OCI-M2 (cell line): ENCODE results near the gene PHYH.
"Not testable (repeated sequence)": the region's sequence is repeated elsewhere in the genome, so short reads cannot be mapped to it uniquely, and the experiment has no call there.

ENCODE experiments used
- DNase-seq: peaks from one replicate; lab custom pipeline; 2025; ENCODE audit not compliant: unreplicated experiment; lab: John Stamatoyannopoulos, UW

PHYH gene

DNA sequence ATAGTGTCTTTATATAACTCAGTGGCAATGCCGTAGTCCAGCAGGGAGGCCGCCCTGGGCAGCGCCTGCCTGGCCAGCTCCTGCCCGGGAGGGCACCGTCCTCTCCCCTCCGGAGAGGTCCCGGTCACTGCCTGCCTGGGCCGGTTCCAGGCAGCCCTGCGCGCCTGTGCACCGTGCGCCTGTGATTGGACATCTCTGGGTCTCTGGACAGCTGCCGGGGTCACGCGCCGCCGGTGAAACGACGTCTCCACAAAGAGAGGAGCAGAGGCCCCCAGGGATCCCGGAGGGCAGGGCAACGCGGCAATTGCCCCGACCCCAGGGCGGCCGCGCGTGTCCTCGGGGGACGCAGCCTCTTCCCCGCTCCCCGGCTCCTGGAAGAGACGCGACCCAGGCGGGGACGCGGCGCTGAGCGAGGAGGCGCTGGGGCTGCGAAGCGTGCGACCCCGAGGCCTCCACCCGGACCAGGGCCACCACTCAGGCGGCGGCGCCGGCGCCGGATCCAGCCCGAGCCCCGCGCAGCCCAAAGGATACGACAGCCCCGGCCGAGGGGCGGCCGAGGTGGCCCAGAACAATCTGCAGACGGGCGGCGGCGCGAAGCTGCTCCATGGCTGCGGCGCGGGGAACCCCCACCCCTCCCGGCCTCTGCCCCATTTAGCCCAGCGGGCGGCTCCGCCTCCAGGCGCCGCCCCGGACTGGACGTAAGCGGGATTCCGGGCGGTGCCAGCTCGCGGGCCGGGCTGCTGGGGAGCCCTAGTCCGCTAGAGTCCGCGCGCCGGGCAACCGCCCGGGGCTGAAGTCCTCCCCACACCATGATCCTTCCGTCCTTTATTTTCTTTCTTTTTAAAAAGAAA lies at the start of gene PHYH:
Gene PHYH, minus strand, starts transcription at position 628 of the 851 bp plus-strand sequence. Its CDS starts 22 bp downstream, at position 606.
- DNase-seq: peak; percentile 1

DNA sequence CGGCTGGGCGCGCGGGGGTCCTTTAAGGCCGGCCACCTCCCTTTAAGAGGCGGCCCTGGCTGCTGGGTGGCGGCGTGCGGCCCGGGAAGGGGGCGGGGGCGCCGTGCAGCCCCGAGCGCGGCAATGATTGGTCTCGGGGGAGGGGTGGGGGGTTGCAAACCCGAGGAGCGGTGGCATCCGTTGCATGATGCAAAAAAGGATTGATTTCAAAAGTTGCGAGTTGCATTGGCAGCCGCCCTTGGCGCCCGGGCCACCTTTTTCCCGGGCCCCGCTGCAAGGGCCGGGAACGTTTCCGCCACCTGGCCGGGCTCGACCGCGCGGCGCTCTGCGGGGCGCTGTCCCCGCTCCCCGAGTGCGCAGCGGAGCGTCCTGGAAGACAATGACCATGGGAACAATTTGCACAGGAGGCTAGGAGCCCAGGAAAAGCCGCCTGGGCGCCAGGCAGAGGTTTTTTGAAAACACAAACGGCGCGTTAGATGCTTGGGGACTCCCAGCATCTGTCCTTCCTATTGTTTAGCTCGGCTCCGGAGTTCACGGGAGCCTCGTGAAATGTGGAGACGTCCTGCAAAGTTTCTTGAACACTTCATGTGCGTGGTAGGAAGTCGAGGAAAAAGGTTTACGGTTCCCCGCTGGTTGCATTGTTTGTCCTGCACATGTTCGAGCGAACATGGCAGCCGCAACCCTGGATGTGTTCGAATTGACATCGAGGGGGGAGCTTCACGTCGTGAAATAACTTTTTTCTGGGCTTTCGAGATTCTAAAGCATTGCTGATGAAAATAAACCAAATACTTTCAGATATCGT lies 48.6 kb upstream of the PHYH start, which contains the start of gene SEPHS1:
Gene SEPHS1, minus strand, starts transcription at position 78 of the 802 bp plus-strand sequence. CDS start 3,343 bp downstream, outside the sequence.
- no peak for DNase-seq

DNA sequence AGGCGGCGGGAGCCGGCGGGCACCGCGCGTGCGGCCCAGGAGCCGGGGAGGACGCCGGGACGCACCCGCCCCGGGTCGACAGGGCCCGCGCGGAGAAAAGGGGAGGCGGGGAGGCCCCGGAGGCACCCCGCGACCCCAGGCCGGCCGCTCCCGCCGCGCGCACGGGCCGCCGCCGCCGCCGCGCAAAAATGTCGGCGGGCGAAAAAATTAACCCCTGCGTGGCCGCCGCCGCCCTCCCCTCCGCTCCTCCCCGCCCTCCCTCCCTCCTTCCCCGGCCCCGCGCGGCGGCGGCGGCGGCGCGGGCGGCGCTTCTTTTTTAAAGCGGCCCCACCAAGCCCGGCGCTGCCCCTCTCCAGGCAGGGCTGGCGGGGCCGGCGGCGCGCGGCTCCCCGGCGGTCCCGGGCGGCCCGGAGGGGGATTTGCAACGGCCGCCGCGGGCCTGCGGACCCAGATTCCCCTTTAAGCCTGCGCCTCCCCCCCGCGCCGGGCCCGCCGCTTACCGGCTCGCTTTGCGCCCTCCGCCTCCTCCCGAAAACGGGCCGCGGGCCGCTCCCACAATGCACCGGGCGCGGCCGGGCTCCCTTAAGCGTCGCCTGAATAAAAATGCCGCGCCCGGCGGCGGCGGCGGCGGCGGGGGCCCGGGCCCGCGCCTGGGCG lies 47.8 kb upstream of the PHYH start:
- DNase-seq: no peak

DNA sequence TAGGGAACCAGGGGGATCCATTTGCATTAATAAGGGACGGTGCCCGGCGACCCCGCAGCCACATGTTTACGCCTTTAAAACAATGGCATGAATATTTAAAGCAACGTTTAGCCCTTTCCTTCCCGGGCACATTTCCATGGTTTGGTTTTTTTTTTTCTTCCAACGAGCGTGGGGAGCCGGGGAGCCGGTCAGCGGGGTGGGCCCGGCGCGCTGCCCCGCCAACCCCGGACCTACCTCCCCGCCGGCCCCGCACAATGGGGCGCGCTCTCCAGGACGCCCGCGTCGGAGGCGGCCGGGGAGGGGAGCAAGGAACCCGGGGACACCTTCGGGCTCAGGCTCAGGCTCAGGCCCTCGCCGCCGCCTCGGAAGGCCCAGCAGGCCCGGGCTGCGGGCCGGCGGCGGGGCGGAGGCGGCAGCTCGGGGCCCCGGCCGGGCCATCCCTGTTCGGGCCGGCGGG lies 47.2 kb upstream of the PHYH start:
- no peak for DNase-seq

DNA sequence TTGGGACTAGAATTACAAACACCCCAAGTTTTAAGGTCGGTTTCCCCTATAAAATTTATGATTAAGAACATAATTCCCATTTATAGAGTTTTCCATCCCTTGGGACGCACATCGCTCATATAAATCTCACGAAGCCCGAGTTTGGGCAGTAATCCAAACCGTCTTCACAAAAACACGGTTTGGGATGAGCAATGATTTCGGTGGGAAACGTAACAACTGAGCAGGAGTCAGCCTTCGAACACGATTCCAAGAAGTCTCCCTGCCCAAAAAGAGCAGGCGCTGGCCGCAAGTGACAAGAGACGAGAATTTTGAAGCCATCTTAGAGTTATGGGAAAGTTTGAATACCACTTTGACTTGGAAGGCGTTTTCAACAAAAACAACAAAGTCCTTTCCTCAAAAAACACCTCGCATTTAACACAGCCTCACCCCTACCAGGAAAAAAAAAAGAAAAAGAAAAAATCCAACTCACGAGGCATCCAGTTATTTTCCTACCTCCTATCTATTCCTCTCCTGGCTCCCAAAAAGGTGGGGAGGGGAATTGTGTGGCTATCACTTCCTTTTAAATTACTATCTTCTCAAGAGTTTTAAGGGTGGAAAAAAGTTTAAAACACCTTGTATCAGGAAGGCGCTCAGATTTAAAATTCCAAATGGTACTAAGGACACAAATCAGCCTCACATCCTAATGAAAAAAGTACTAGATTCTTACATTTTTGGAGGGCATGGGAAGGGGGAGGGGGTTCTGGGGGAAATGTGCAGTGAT lies 46.6 kb upstream of the PHYH start:
- DNase-seq: no peak

DNA sequence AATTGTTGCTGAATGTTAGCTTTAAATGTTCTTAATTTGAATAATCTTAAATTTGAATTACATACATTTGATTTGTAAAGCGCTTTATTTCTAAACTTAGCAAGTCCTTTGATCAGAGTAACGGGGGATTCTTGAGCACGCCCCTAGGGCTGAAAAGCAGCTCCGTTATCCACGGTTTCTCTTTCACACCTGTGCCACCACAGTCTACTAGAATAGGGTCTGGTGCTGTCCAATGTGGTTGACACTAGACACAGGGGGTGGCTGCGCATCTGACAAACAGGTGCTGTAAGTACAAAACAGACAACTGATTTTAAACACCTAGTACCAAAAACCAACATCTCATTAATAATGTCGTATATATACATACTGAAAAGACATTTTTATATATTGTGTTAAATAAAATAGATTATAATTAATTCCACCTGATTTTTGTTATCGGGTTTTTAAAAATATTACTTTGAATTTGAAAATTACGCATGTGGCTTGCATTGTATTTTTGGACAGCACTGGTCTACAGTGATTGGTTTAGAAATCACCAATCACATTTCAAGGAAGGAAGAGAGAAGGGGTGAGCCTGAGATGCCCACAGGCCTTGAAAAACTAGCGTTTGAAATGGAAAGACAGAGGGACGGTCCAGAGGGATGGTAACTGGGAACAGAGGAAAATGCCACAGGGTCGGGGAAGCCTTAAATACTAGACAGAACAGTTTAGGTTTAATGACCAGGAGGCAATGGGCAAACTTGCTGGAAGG lies 40.9 kb upstream of the PHYH start:
- no peak for DNase-seq

DNA sequence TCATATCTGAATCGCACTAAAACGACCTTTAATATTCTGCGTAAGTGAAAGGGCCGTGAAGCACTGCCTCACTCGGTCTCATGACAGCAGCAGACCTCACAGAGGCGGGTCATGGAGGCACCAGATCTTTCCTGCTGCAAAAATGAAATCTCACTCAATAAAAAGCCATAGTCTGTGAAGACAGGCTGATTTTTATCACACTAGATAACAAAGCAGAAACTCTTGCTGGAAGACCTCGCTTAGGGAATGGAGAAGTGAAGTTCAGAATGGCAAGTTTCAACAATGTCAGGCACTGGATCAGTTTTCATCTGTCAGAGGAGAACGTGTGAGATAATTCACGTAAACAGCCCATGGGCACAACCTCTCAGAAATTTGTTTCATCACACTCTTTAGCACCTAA lies 40.2 kb upstream of the PHYH start:
- no peak for DNase-seq

DNA sequence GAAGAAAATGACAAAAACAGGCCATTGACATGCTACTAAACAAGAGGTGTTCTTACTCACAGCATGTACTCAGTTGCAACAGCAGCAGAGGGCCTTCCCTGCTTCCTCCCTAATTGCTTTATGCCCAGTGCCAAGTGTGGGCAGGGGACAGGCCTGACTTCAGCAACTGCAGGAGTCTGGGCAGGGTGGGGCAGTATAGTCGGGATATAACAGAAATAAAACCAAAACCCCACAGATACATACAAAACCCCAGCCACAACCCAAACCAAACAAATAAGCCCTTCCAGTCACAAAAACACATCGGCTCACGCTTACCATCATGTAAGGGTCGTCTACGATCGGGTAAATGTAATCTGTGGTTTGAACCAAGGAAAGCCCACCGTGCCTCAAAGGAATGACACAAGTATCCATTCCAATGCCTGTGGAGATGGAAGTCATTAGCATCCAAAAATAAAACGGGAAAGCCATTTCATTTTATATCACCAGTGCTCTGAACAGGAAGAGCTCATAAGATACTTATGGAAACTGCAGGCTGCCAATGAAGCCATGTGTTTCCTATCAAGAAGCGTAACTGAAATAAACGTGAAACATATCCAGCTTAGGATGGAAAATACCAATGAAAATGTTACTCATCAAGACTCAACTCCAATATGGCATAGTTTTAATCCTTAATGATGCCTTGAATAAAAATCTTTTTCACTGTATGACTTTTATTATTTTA lies 38.7 kb upstream of the PHYH start:
- DNase-seq: no peak

DNA sequence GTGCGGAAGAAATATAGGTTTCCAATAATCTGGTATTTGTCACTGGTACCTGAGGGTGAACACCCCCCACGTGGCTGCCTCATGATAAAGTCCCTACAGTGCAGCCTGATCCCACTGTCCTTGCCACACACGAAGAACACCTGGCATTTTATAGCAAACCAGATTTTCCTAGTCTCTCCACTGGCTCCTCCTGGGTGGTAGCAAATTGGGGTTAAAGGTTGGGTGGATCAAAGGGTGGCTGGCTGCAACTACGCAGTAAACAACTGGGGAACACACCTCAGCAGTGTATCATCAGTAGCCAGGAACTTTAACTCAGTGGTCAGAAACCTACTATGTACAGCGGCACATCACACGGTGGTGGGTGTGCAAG lies 37.9 kb upstream of the PHYH start:
- no peak for DNase-seq

DNA sequence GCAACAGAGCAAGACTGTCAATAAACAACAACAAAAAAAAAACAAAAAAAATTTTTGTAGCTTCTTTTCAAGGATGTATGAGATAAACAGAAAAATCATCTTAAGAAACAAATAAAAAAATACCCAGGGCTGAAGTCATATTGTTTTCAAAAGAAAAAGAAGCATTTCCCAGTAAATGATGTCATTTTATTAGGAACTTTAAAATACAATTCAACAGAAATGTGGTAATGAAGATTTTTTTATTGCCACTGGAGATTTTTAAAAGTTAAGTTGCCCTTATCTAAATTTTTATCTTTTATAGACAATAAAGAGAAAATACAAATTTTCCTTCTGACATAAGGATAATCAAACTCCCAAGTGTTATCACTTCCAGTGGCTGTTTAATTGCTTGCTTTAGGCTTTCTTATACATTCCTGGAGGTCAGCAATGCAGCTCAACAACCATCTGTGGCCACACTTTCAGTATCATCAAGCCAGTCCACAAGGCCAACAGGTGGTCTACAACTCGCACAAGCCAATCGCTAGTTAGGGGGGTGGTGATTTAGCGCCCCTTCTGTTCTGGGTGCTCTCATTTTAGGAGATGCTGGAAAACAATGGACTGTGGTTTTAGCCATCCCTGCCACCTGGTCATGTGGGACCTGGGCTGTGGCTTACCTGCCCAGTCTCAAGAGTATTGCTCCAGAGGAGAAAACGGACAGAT lies 37.4 kb upstream of the PHYH start:
- no peak for DNase-seq

DNA sequence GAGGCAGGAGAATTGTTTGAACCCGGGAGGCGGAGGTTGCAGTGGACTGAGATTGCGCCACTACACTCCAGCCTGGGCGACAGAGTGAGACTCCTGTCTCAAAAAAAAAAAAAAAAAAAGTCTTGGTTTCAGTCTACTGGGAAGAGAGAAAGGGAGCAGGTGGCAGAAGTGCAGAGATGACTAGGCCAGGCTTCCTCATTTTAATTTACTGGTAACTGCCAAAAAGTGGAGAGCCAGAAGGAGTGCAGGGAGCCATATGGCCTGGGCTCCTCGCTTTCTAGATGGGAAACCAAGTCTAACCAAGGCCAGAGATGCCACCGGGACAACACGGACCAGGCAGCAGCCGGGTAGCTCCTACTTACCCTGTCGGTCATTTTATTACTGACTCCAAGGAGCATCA lies 36.0 kb upstream of the PHYH start:
- DNase-seq: no peak

DNA sequence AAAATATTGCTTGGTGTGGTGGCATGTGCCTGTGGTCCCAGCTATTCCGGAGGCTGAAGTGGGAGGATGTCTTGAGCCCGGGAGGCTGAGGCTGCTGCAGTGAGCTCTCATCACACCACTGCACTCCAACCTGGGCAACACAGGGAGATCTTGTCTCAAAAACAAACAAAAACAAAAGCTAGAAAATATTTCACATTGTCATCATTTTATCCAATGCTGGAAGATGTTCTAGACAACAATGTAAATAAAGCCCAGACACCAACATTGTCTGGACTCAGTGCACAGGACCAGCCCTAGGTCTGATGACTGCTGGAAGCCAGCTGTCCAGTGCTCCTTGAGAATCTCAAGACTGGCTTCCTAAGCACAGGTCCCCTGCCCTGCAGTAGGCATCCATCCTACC lies 34.7 kb upstream of the PHYH start:
- no peak for DNase-seq

DNA sequence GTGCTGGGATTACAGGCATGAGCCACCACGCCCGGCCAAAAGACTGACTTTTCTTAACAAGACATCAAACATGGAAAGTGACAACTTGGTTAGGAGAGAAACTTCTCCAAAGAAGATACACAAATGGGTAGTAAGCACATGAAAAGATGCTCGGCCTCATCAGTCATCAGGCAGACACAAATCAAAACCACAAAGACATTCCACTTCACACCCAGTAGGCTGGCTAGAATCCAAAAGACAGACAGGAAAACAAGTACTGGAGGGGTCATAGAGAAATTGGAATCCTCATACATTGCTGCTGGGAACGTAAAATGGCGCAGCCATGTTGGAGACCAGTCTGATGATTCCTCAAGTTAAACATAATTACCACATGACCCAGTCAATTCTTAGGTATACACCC lies 31.8 kb upstream of the PHYH start:
- DNase-seq: no peak

DNA sequence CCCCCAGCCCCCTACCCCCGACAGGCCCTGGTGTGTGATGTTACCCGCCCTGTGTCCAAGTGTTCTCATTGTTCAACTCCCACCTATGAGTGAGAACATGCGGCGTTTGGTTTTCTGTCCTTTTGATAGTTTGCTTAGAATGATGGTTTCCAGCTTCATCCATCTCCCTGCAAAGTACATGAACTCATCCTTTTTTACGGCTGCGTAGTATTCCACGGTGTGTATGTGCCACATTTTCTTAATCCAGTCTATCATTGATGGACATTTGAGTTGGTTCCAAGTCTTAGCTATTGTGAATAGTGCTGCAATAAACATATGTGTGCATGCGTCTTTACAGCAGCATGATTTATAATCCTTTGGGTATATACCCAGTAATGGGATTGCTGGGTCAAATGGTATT lies 31.1 kb upstream of the PHYH start:
- DNase-seq: not testable (repeated sequence)

DNA sequence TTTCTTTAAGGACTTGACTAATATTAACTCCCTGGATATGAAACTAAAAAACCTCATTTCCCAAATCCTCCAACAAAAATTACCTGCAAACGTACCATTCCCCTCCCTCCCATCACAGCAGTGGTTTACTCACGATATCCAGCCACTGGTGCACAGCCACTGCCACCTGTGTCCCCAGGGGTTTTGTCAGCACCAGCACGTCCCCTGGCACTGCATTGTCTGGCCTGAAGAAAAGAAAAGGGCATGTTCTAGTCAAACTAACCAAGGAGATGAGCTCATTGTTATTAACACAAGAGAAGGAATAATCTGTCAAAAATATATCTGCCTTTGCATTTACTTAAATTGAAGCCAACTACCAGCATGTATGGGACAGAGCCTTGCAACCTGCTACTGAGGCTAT lies 29.7 kb upstream of the PHYH start:
- no peak for DNase-seq

DNA sequence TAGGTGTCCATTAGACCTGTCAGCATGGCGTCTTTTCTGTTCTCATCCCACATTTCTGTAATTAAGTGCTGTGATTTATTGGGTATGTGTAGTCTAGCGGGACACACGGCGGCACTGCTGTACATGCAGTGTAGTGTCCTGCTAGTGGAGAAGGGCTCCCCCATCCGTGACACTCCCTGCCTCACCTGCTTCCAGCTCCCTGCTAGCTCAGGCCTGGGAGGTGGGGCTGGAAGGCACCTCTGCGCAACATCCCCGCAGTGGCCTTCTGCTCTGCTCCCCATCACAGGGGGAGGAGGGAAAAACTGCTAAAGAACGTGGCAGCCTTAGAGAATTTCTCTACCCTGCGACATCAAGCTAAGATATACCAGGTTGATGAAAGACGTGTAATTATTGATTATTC lies 28.7 kb upstream of the PHYH start:
- DNase-seq: no peak

DNA sequence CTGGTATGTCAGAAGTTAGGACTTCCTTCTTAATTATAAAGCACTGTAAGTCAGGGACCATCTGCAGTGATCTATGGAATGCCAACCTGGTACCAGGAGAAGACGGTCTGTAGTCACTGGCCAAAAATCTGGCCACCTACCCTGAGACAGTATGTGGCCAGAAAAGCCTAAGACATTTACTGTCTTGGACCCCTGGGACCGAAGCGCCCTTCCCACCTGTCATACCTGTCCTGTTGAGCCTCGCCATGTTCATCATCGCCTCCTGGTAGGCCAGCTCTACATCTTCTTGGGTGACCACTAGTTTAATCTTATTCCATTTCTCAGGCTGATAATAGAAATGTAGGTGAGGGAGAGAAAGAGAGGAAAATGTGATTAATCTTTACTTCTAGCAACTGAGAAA lies 28.3 kb upstream of the PHYH start:
- no peak for DNase-seq

DNA sequence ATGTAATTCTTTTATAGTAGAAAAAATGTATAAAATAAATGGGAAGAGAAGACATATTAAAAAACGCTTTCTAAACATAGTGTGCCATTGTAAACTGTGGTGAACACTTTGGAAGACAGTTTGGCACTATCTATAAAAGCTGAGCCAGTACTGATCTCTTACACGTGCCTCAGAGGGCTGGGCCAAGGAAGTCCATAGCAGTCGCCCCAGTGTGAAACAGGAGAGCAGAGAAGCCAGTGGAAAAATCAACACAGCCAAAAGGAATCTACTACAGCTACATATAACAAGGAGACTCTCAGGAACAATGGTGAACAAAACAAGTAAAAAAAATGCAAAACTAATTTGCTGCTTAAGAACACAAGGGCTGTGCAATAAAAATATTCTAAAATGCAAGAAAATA lies 27.7 kb upstream of the PHYH start:
- no peak for DNase-seq

DNA sequence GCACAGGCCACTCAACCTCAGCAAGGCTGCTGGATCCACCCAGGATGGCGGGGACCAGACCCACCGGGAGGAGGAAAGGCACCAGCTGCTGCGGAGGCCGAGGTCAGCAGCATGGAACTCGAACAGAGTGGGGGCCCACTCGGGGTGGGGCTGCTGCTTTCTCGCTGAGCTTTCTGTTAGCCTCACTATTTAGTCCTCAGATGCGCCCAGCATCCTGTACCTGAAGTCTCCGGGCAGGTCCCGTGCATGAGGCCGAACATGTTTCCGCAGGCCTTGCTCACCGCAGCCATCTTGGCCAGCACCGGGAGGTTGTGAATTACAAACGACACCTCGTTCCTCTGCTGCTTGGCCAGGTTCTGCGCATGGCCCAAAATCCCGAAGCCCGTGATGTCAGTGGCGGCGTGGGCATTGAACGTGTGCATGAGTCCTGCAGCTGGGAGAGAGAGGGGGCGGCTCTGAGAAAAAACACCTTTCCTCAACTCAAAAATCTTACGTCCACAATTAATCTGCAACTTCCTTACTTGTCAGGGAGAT lies 22.8 kb upstream of the PHYH start:
- no peak for DNase-seq
